ENCODE results near the gene MOB1A.

DNA sequence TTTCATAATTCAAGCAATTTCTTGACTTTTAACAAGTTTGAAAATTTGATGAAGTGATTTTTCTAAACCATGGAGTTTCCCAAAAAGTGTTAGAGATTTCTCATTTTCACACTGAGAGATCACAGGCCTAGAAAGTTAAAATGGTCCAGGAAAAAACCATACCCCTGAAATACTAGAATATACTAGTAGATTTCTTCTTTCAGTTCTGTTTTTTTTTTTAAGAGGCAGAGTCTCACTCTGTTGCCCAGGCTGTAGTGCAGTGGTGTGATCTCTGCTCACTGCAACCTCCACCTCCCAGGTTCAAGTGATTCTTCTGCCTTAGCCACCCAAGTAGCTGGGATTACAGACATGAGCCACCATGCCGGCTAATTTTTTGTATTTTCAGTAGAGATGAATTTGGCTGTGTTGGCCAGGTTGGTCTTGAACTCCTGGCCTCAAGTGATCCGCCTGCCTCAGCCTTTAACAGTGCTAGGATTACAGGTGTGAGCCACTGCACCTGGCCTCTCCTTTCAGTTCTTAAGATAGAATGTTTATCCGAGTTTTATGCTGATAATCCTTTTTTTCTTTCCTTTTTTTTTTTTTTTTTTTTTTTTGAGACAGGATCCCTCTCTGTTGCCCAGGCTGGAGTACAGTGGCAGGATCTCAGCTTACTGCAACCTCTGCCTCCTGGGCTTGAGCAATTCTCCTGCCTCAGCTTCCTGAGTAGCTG lies 34.2 kb upstream of the MOB1A start:
- TF ChIP-seq, protein P1, sequence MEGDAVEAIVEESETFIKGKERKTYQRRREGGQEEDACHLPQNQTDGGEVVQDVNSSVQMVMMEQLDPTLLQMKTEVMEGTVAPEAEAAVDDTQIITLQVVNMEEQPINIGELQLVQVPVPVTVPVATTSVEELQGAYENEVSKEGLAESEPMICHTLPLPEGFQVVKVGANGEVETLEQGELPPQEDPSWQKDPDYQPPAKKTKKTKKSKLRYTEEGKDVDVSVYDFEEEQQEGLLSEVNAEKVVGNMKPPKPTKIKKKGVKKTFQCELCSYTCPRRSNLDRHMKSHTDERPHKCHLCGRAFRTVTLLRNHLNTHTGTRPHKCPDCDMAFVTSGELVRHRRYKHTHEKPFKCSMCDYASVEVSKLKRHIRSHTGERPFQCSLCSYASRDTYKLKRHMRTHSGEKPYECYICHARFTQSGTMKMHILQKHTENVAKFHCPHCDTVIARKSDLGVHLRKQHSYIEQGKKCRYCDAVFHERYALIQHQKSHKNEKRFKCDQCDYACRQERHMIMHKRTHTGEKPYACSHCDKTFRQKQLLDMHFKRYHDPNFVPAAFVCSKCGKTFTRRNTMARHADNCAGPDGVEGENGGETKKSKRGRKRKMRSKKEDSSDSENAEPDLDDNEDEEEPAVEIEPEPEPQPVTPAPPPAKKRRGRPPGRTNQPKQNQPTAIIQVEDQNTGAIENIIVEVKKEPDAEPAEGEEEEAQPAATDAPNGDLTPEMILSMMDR (IDR thresholded peaks at IDR 0.05): no peak
- TF ChIP-seq POLR2A (IDR thresholded peaks at IDR 0.05): no peak

All from Peyer's patch (tissue), 4 donors.